Left ventricle myocardium inferior (tissue), 1 donor: ENCODE results near the gene ACTR2. TPM values are rescaled to one million over a fixed set of nuclear protein-coding genes. Genes with fewer than 3 reads are reported as not detected.
"Not testable (repeated sequence)": the region's sequence is repeated elsewhere in the genome, so short reads cannot be mapped to it uniquely, and the experiment has no call there.

Experiments
- DNase-seq: peaks from one replicate; pipeline ENCODE4 v3.0.0-alpha.2; 2020
- H3K27ac ChIP-seq: fragments of 200-600 bp; replicated peaks from 2 replicates; pipeline ENCODE4 v1.8.0; 2021
- H3K27me3 ChIP-seq: fragments of 200-600 bp; 2 replicates; pipeline ENCODE4 v1.8.0; 2021; ENCODE audit warnings: low read depth
- H3K36me3 ChIP-seq: fragments of 200-600 bp; 2 replicates; pipeline ENCODE4 v1.8.0; 2021
- H3K4me1 ChIP-seq: fragments of 200-600 bp; 2 replicates; pipeline ENCODE4 v1.8.0; 2021
- H3K4me3 ChIP-seq: fragments of 200-600 bp; 2 replicates; pipeline ENCODE4 v1.8.0; 2021; ENCODE audit warnings: mild to moderate bottlenecking, moderate library complexity
- H3K9me3 ChIP-seq: fragments of 200-600 bp; replicated peaks from 2 replicates; pipeline ENCODE4 v1.8.0; 2021
- intact Hi-C: fragments of 100-400 bp; cut with micrococcal nuclease; formaldehyde crosslinking; loops from one replicate; pipeline ENCODE4 v1.11.0; 2022
- total RNA-seq: library from RNA; stranded (reverse); fragmentation: NEBNext Ultra II Directional; extraction: Animal tissue kit (Norgen Biotek cat#: 25700); gene quantifications from one replicate; pipeline ENCODE4 v1.2.1, GENCODE V29; 2021
- TF ChIP-seq, protein P1 (sequence below): fragments of 200-600 bp; IDR thresholded peaks from 2 replicates; pipeline ENCODE4 v1.8.0; 2021; ENCODE audit warnings: antibody characterized with exemption, mild to moderate bottlenecking, borderline replicate concordance
- donor health status: DM: no; HTN: yes; CAD: no; lungs with severe emphysema.

ACTR2 gene
- total RNA-seq, 1 donor from 2014 or later = 100.0 TPM

DNA sequence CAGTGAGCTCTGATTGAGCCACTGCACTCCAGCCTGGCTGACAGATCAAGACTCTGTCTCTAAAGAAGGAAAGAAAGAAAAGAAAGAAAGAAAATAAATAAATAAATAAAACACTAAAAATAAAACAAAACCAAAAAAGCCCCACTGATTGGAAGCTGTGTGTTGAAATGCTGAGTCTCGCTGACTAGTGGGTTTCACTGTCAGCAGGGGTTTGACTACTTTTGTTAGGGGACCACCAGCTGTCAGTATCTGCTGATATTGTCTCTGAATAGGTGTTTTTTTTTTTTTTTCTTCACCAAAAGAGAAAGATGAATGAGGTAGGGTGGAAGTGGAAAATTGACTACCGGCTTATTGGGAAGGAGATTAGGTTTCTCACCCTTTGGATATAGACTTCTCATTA, 12.8 kb upstream of the ACTR2 start:
- intact Hi-C loops = no loop called here
- Histone ChIP-seq H3K27me3 (no peaks in the 10 kb centered on the region), H3K4me1 (no peaks in the 10 kb centered on the region), H3K36me3 (no peaks in the 10 kb centered on the region), H3K27ac (no peak overlapping the region), H3K9me3 (no peaks in the 10 kb centered on the region), H3K4me3 (no peak overlapping the region)
- DNase-seq = no peak
- TF ChIP-seq, protein P1, sequence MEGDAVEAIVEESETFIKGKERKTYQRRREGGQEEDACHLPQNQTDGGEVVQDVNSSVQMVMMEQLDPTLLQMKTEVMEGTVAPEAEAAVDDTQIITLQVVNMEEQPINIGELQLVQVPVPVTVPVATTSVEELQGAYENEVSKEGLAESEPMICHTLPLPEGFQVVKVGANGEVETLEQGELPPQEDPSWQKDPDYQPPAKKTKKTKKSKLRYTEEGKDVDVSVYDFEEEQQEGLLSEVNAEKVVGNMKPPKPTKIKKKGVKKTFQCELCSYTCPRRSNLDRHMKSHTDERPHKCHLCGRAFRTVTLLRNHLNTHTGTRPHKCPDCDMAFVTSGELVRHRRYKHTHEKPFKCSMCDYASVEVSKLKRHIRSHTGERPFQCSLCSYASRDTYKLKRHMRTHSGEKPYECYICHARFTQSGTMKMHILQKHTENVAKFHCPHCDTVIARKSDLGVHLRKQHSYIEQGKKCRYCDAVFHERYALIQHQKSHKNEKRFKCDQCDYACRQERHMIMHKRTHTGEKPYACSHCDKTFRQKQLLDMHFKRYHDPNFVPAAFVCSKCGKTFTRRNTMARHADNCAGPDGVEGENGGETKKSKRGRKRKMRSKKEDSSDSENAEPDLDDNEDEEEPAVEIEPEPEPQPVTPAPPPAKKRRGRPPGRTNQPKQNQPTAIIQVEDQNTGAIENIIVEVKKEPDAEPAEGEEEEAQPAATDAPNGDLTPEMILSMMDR = no peak

DNA sequence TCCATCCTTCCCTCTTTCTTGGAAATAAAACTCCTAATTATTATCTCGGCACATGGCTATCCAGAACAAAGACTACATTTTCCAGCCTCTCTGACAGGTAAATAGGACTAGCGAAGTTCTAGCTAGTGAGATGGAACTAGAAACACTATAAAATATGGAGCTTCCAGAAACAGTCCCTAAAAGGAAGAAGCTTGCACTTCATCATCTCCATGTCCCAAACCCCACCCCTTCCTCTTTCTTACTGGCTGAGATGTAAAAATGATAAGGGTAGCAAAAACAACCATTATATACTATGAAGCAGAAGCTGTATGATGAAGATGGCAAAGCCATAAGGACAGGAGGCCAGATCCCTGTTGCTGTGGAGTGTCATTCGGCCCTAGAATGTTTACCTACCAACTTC, 11.7 kb upstream of the ACTR2 start:
- H3K4me1 ChIP-seq = no peaks in the 10 kb centered on the region
- no peak overlapping the region for H3K27ac ChIP-seq
- DNase-seq = no peak
- no peaks in the 10 kb centered on the region for H3K36me3 ChIP-seq
- no peaks in the 10 kb centered on the region for H3K9me3 ChIP-seq
- TF ChIP-seq, protein P1 = no peak
- H3K4me3 ChIP-seq = no peak overlapping the region
- H3K27me3 ChIP-seq = no peaks in the 10 kb centered on the region
- intact Hi-C loops = no loop called here

DNA sequence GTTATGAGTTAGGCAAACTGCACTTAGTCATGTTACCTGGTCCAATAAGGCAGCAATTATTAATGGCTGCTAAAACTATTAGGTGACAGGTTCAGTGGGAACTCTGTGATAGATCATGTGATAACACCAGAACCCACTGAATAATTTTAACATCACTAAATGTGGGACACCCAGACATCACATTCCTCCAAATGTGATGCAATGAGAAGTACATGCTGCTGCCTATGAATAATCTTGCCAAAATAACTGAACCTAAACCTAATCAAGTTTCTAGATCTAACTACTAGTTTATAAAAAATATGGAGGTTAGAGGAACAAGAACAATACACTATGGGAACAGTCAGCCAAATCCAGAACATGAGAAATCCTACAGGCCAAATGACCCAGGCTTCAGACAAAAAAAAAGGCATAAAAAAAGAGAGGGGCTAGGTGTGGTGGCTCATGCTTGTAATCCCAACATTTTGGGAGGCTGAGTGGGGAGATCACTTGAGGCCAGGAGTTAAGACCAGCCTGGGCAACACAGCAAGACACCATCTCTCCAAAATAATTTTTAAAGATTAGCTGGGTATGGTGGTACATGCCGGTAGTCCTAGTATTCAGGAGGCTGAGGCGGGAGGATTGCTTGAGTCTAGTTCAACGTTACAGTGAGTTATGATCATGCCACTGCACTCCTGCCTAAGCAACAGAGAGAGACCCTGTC, 7.0 kb upstream of the ACTR2 start:
- intact Hi-C loops = no loop called here
- Histone ChIP-seq H3K9me3 (no peaks in the 10 kb centered on the region), H3K36me3 (no peaks in the 10 kb centered on the region), H3K27ac (no peak overlapping the region), H3K27me3 (no peaks in the 10 kb centered on the region), H3K4me1 (no peaks in the 10 kb centered on the region), H3K4me3 (no peak overlapping the region)
- no peak for DNase-seq
- TF ChIP-seq, protein P1 = no peak

DNA sequence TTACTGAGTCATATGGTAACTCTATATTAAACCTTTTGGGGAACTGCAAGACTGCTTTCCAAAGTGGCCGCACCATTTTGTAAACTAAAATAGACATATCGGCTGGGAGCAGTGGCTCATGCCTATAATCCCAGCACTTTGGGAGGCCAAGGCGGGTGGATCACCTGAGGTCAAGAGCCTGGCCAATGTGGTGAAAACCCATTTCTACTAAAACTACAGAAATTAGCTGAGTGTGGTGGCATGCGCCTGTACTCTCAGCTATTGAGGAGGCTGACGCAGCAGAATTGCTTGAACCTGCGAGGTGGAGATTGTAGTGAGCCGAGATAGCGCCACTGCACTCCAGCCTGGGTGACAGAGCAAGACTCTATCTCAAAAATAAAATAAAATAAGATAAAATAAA, 6.4 kb upstream of the ACTR2 start:
- H3K4me3 ChIP-seq, DNase-seq, H3K27ac ChIP-seq, H3K36me3 ChIP-seq, H3K9me3 ChIP-seq, intact Hi-C loops, H3K4me1 ChIP-seq, H3K27me3 ChIP-seq: not testable (repeated sequence)

DNA sequence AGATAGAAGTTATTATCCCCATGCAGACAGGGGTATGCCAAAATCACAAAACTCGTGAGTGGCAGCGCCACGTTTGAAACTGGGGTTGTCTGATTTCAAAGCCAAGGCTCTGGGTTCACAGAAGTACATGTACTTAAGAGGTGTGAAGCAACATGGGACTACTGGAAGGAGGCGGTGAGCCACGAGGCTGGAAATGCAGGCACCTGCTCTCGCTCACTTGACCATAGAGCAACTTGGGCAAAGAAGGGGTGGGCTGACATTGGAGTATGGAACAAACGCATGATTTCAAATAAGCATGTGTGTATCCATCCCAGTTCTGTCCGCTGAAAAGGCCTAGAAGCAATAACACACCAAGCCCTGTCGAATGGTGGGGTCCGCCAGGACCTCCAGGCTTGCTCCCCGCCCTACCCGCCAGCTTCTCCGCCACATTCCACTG, 593 bp upstream of the ACTR2 start:
- no peaks in the 10 kb centered on the region for H3K27me3 ChIP-seq
- DNase-seq = no peak
- H3K4me1 ChIP-seq = peaks cover 56% of the 10 kb centered on the region
- H3K9me3 ChIP-seq = no peaks in the 10 kb centered on the region
- peak overlapping the region; percentile 95 for H3K27ac ChIP-seq
- H3K36me3 ChIP-seq = peaks cover 7% of the 10 kb centered on the region
- H3K4me3 ChIP-seq = peak overlapping the region; percentile 91
- TF ChIP-seq, protein P1 = no peak
- intact Hi-C loops = no loop called here

DNA sequence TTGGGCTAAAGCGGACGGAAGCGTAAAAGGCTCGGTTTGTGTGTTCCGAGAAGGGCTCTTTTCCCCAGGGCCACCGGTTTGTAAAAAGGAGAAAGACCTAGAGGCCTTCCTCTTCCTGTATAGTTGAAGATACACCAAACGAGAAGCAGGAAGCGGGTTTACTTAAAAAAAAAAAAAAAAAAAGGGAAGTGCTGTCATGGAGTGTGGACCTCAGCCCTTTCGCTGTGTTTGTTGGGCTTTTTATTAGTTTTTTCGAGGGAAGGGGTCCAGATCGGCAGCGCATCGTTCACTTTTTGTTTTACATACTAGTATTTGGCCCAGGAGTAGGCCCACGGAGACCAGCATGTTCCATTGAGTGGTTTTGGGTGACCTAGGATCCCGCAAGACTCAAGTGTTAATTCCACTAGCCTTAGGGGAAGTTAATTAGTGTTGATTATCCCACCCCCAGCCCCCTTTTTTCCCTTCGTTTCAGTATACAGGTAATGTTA, 676 bp downstream of the ACTR2 start:
- TF ChIP-seq, protein P1 = no peak
- no peaks in the 10 kb centered on the region for H3K9me3 ChIP-seq
- peak overlapping the region; percentile 95 for H3K27ac ChIP-seq
- no peaks in the 10 kb centered on the region for H3K27me3 ChIP-seq
- peaks cover 14% of the 10 kb centered on the region for H3K36me3 ChIP-seq
- H3K4me3 ChIP-seq = peak overlapping the region; percentile 91
- peaks cover 65% of the 10 kb centered on the region for H3K4me1 ChIP-seq
- intact Hi-C loops = no loop called here
- no peak for DNase-seq
